NCI-H345 treated with DMSO at 0.1 percent for 48 hours (cell line): Measurements from ENCODE around the gene FEN1.

Experiments used
- DNase-seq: peaks from one replicate; lab custom pipeline; 2025; ENCODE audit not compliant: unreplicated experiment; lab: John Stamatoyannopoulos, UW

The FEN1 gene

GRCh38 chr11:61774411-61774810, 18.3 kb upstream of the FEN1 start:
- DNase-seq: no peak

- no peak for DNase-seq
These were observed 17.6 kb upstream of the FEN1 start for GRCh38 chr11:61775106-61775505.

GRCh38 chr11:61775606-61776554, 16.8 kb upstream of the FEN1 start:
- no peak for DNase-seq

GRCh38 chr11:61776561-61777075, 16.1 kb upstream of the FEN1 start:
- DNase-seq: no peak

- DNase-seq: no peak
These were observed 15.2 kb upstream of the FEN1 start for GRCh38 chr11:61777234-61778090.

GRCh38 chr11:61778357-61778886, 14.3 kb upstream of the FEN1 start:
- DNase-seq: no peak

GRCh38 chr11:61778920-61779650, 13.6 kb upstream of the FEN1 start:
- DNase-seq: no peak

- DNase-seq: no peak
These were observed 12.8 kb upstream of the FEN1 start for GRCh38 chr11:61779666-61780525.

GRCh38 chr11:61780581-61781162, 12.0 kb upstream of the FEN1 start:
- no peak for DNase-seq

- DNase-seq: no peak
These were observed 11.1 kb upstream of the FEN1 start for GRCh38 chr11:61781585-61781984.

- no peak for DNase-seq
These were observed 10.4 kb upstream of the FEN1 start for GRCh38 chr11:61782299-61782698.

GRCh38 chr11:61782841-61783240, 9.9 kb upstream of the FEN1 start:
- DNase-seq: no peak

GRCh38 chr11:61783717-61784505, 8.8 kb upstream of the FEN1 start:
- DNase-seq: no peak

- DNase-seq: no peak
These were observed 8.3 kb upstream of the FEN1 start for GRCh38 chr11:61784506-61784805.

- DNase-seq: no peak
These were observed 6.8 kb upstream of the FEN1 start for GRCh38 chr11:61785837-61786402.

- DNase-seq: no peak
These were observed 4.7 kb upstream of the FEN1 start for GRCh38 chr11:61787928-61788491.

GRCh38 chr11:61791737-61792309, 888 bp upstream of the FEN1 start:
- no peak for DNase-seq
